Trophoblast cell (in vitro differentiated cells and primary cell): Measurements from ENCODE around the gene TBC1D2.

Experiments used
- DNase-seq, 2 donors: peaks; one replicate each; pipeline ENCODE4 v3.0.0-alpha.2; 2016
- H2AFZ ChIP-seq: 2 replicates; pipeline ENCODE4 v1.6.1; 2013; ENCODE audit warnings: low read length, moderate library complexity, mild to moderate bottlenecking; ENCODE audit not compliant: insufficient read depth, poor library complexity
- H2AK5ac ChIP-seq: 2 replicates; pipeline ENCODE4 v1.6.1; 2013; ENCODE audit warnings: mild to moderate bottlenecking, low read length
- H2BK120ac ChIP-seq: 2 replicates; pipeline ENCODE4 v1.6.1; 2013; ENCODE audit warnings: low read length, mild to moderate bottlenecking, moderate library complexity; ENCODE audit not compliant: insufficient read depth, poor library complexity
- H2BK12ac ChIP-seq: 2 replicates; pipeline ENCODE4 v1.6.1; 2013; ENCODE audit warnings: mild to moderate bottlenecking, low read length, moderate library complexity
- H2BK5ac ChIP-seq: 2 replicates; pipeline ENCODE4 v1.6.1; 2013; ENCODE audit warnings: low read length, low read depth, moderate library complexity, mild to moderate bottlenecking; ENCODE audit not compliant: poor library complexity
- H3K14ac ChIP-seq: 2 replicates; pipeline ENCODE4 v1.6.1; 2013; ENCODE audit warnings: mild to moderate bottlenecking, low read length
- H3K18ac ChIP-seq: 2 replicates; pipeline ENCODE4 v1.6.1; 2013; ENCODE audit warnings: mild to moderate bottlenecking, low read length
- H3K23ac ChIP-seq: 2 replicates; pipeline ENCODE4 v1.6.1; 2013; ENCODE audit warnings: low read length
- H3K27ac ChIP-seq: 2 replicates; pipeline ENCODE4 v1.5.1; 2013; ENCODE audit warnings: low read depth, mild to moderate bottlenecking, inconsistent platforms, low read length, moderate library complexity
- H3K27me3 ChIP-seq: 2 replicates; pipeline ENCODE4 v1.6.1; 2013; ENCODE audit warnings: inconsistent platforms, mild to moderate bottlenecking, low read length, moderate library complexity; ENCODE audit not compliant: insufficient read depth
- H3K36me3 ChIP-seq, 2 experiments: 1 replicate in 1 of 2; 2 replicates in 1 of 2; pipeline ENCODE4 v1.6.1; 2013; ENCODE audit warnings: low read length in 2 of 2, mild to moderate bottlenecking in 2 of 2, moderate library complexity in 1 of 2; ENCODE audit not compliant: insufficient read depth in 2 of 2, control insufficient read depth in 1 of 2
- H3K4ac ChIP-seq: 2 replicates; pipeline ENCODE4 v1.6.1; 2013; ENCODE audit warnings: low read depth, mild to moderate bottlenecking, low read length, moderate library complexity
- H3K4me1 ChIP-seq, 2 experiments: 1 replicate in 1 of 2; 2 replicates in 1 of 2; pipeline ENCODE4 v1.6.1; 2013; ENCODE audit warnings: low read length in 2 of 2, mild to moderate bottlenecking in 2 of 2, moderate library complexity in 1 of 2; ENCODE audit not compliant: insufficient read depth in 2 of 2, control insufficient read depth in 1 of 2
- H3K4me2 ChIP-seq: 2 replicates; pipeline ENCODE4 v1.6.1; 2013; ENCODE audit warnings: inconsistent platforms, mild to moderate bottlenecking, low read length, moderate library complexity
- H3K4me3 ChIP-seq: 2 replicates; pipeline ENCODE4 v1.5.1; 2013; ENCODE audit warnings: mild to moderate bottlenecking, low read depth, low read length, inconsistent platforms
- H3K79me1 ChIP-seq: one replicate; pipeline ENCODE4 v1.6.1; 2013; ENCODE audit warnings: low read length
- H3K79me2 ChIP-seq: 2 replicates; pipeline ENCODE4 v1.6.1; 2013; ENCODE audit warnings: low read length, mild to moderate bottlenecking; ENCODE audit not compliant: control insufficient read depth, insufficient read depth, poor library complexity
- H3K9ac ChIP-seq: 2 replicates; pipeline ENCODE4 v1.6.1; 2013; ENCODE audit warnings: mild to moderate bottlenecking, low read length
- H3K9me3 ChIP-seq: 2 replicates; pipeline ENCODE4 v1.6.1; 2013; ENCODE audit warnings: low read depth, mild to moderate bottlenecking, control low read depth, inconsistent platforms, low read length; ENCODE audit not compliant: insufficient read depth
- H4K12ac ChIP-seq: 2 replicates; pipeline ENCODE4 v1.6.1; 2013; ENCODE audit warnings: low read depth, mild to moderate bottlenecking, low read length, moderate library complexity
- H4K8ac ChIP-seq: 2 replicates; pipeline ENCODE4 v1.6.1; 2013; ENCODE audit warnings: low read depth, mild to moderate bottlenecking, low read length, moderate library complexity
- H4K91ac ChIP-seq: one replicate; pipeline ENCODE4 v1.6.1; 2013; ENCODE audit warnings: low read depth, mild to moderate bottlenecking, low read length, moderate library complexity
- WGBS: extraction: QIAGEN DNeasy Blood & Tissue Kit; methylation state at CpG from one replicate; pipeline ENCODE4 v1.1.7; 2013; ENCODE audit warnings: missing lambda C conversion rate; ENCODE audit not compliant: insufficient read length, insufficient coverage; ENCODE audit errors: extremely low coverage; 5-methylcytosine and 5-hydroxymethylcytosine counted together

Gene TBC1D2

DNA sequence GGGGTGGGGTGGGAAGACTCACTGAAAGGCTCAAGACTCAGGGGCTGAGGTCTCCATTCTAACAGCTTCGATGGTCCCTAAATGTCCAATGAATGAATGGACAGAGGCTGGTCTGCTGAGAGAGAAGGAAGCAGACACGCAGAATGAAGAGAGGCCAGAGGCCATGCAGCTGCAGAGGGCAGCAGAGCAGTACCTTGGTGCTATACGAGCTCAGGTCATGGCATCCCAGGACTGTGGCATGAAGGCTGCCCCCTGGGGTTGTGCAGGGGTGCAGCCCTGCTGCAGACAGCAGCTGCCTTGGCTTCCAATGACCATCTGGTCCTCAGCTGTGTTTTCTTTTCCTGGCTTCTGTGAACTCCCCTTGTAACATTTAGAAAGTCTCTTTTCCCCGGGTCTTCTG is 47.8 kb downstream of the TBC1D2 start:
- no peak overlapping the region for H2BK120ac ChIP-seq
- no peak overlapping the region for H3K18ac ChIP-seq
- no CpG with 5 or more reads among the region's 4 CpGs for WGBS

GRCh38 chr9:98206754-98207153 is 48.7 kb downstream of the TBC1D2 start:
- no peak overlapping the region for H3K4me2 ChIP-seq
- no peak overlapping the region for H3K23ac ChIP-seq
- no peak overlapping the region for H2BK12ac ChIP-seq
- H3K36me3 ChIP-seq, result peaks cover 21 to 26% of the 10 kb centered on the region in 2 experiments
- H4K12ac ChIP-seq, result no peak overlapping the region
- H3K18ac ChIP-seq, result no peak overlapping the region
- no peak overlapping the region for H4K91ac ChIP-seq
- no peak overlapping the region for H3K14ac ChIP-seq
- H2AFZ ChIP-seq, result no peak overlapping the region
- no peak overlapping the region for H3K9ac ChIP-seq
- H3K79me2 ChIP-seq, result no peaks in the 10 kb centered on the region
- H3K27ac ChIP-seq, result no peak overlapping the region
- WGBS, result no CpG with 5 or more reads among the region's 2 CpGs
- no peak overlapping the region for H3K4ac ChIP-seq
- no peak overlapping the region for H3K4me3 ChIP-seq
- peaks cover 4% of the 10 kb centered on the region for H3K9me3 ChIP-seq
- H2BK120ac ChIP-seq, result no peak overlapping the region
- DNase-seq, result no peak
- no peak overlapping the region for H2BK5ac ChIP-seq
- H3K79me1 ChIP-seq, result no peaks in the 10 kb centered on the region
- H4K8ac ChIP-seq, result no peak overlapping the region
- H3K27me3 ChIP-seq, result no peaks in the 10 kb centered on the region
- H2AK5ac ChIP-seq, result no peak overlapping the region
- H3K4me1 ChIP-seq, result no peaks in the 10 kb centered on the region

More for the DNA sequence above, 47.8 kb downstream of the TBC1D2 start:
- peaks cover 4% of the 10 kb centered on the region for H3K9me3 ChIP-seq
- no peak overlapping the region for H3K4me2 ChIP-seq
- H3K4me3 ChIP-seq, result no peak overlapping the region
- no peak overlapping the region for H4K8ac ChIP-seq
- H4K91ac ChIP-seq, result no peak overlapping the region
- DNase-seq, result no peak
- no peaks in the 10 kb centered on the region for H3K27me3 ChIP-seq
- H2BK5ac ChIP-seq, result no peak overlapping the region
- no peak overlapping the region for H4K12ac ChIP-seq
- H3K4me1 ChIP-seq, result no peaks in the 10 kb centered on the region
- no peaks in the 10 kb centered on the region for H3K79me1 ChIP-seq
- no peak overlapping the region for H3K14ac ChIP-seq
- H2AK5ac ChIP-seq, result no peak overlapping the region
- no peak overlapping the region for H2BK12ac ChIP-seq
- no peak overlapping the region for H3K23ac ChIP-seq
- H2AFZ ChIP-seq, result no peak overlapping the region
- H3K9ac ChIP-seq, result no peak overlapping the region
- no peak overlapping the region for H3K4ac ChIP-seq
- H3K36me3 ChIP-seq, result peaks cover 23 to 26% of the 10 kb centered on the region in 2 experiments
- H3K79me2 ChIP-seq, result no peaks in the 10 kb centered on the region
- no peak overlapping the region for H3K27ac ChIP-seq

DNA sequence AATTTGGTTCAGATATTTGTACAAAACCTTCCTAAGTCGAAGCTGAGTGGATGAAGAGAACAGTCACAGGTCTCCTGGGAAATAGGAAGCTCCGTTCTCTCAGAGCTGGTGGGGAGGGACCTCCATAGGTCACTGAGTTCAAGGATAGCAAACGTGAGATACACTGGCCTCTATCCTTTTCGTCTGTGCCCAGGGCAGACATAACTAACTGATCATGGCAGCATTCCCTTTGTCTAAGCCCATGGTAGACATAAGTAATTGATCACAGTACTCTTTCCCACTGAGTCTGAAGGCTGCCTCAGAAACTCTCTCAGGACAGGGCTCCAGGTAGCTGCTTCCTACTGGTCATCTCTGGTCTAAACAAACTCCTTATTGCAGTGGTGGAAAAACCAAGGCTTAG is 50.8 kb downstream of the TBC1D2 start:
- no peaks in the 10 kb centered on the region for H3K79me2 ChIP-seq
- no peak overlapping the region for H3K4me2 ChIP-seq
- H2AFZ ChIP-seq, result no peak overlapping the region
- no peak overlapping the region for H3K4me3 ChIP-seq
- no peak overlapping the region for H4K8ac ChIP-seq
- no peak overlapping the region for H3K27ac ChIP-seq
- H2AK5ac ChIP-seq, result no peak overlapping the region
- no peaks in the 10 kb centered on the region for H3K27me3 ChIP-seq
- no peak overlapping the region for H2BK120ac ChIP-seq
- no peak overlapping the region for H3K4ac ChIP-seq
- H3K4me1 ChIP-seq, result no peaks in the 10 kb centered on the region
- H3K36me3 ChIP-seq, result peaks cover 20 to 21% of the 10 kb centered on the region in 2 experiments
- H4K91ac ChIP-seq, result no peak overlapping the region
- no peak overlapping the region for H3K9ac ChIP-seq
- no peak overlapping the region for H2BK5ac ChIP-seq
- no peak overlapping the region for H4K12ac ChIP-seq
- H3K23ac ChIP-seq, result no peak overlapping the region
- peaks cover 4% of the 10 kb centered on the region for H3K9me3 ChIP-seq
- no peak overlapping the region for H3K18ac ChIP-seq
- H3K79me1 ChIP-seq, result no peaks in the 10 kb centered on the region
- whole genome bisulfite sequencing, result no CpG with 5 or more reads among the region's 4 CpGs
- DNase-seq, result no peak
- H3K14ac ChIP-seq, result no peak overlapping the region
- H2BK12ac ChIP-seq, result no peak overlapping the region

DNA sequence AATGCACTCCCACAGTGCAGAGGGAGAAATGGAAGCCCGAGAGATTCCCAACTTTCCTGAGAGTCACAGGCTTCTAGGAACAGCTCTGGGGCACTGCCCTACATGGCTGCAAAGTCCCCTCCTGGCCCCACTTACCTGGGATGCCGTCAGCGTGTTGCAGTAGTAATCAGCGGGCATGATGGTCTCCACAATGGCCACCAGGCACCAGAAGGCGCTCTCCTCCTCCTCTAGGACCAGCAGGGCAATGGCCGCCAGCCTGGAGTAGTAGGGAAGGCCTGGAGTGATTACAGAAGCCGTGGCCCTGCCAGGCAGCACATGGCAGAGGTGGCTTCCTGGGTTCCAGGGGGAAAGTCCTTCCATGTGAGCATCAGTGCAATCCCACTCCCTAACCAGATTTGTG is 52.3 kb downstream of the TBC1D2 start:
- no peaks in the 10 kb centered on the region for H3K4me1 ChIP-seq
- H4K91ac ChIP-seq, result no peak overlapping the region
- no CpG with 5 or more reads among the region's 7 CpGs for WGBS
- H3K23ac ChIP-seq, result no peak overlapping the region
- no peak overlapping the region for H3K4ac ChIP-seq
- H3K79me1 ChIP-seq, result no peaks in the 10 kb centered on the region
- no peaks in the 10 kb centered on the region for H3K27me3 ChIP-seq
- no peak overlapping the region for H3K27ac ChIP-seq
- H4K12ac ChIP-seq, result no peak overlapping the region
- no peak overlapping the region for H3K9ac ChIP-seq
- H3K18ac ChIP-seq, result no peak overlapping the region
- H3K79me2 ChIP-seq, result no peaks in the 10 kb centered on the region
- no peak overlapping the region for H2AFZ ChIP-seq
- no peak overlapping the region for H2BK120ac ChIP-seq
- H4K8ac ChIP-seq, result no peak overlapping the region
- no peak overlapping the region for H2BK12ac ChIP-seq
- peaks cover 19 to 20% of the 10 kb centered on the region in 2 experiments for H3K36me3 ChIP-seq
- H3K4me3 ChIP-seq, result no peak overlapping the region
- H3K4me2 ChIP-seq, result no peak overlapping the region
- no peak overlapping the region for H2AK5ac ChIP-seq
- H3K9me3 ChIP-seq, result no peaks in the 10 kb centered on the region
- DNase-seq, result no peak
- H3K14ac ChIP-seq, result no peak overlapping the region
- no peak overlapping the region for H2BK5ac ChIP-seq
